Uterus (tissue), 2 donors: Measurements from ENCODE around the gene UBE2E1.

Experiments
- POLR2A ChIP-seq, 2 donors: fragments of 450-650 bp; IDR thresholded peaks; one replicate each; pipeline ENCODE4 v1.6.1; 2016; ENCODE audit warnings: antibody characterized with exemption in 2 of 2, mild to moderate bottlenecking in 1 of 2, moderate library complexity in 1 of 2
- TF ChIP-seq, protein P1 (sequence below), 4 experiments: fragments of 200-600 bp in 2 of 4; fragments of 450-650 bp in 2 of 4; sonication (generic) in 2 of 4; IDR thresholded peaks; one replicate each; pipeline ENCODE4 v1.5.1; 2016 to 2019; ENCODE audit warnings: antibody characterized with exemption in 4 of 4, mild to moderate bottlenecking in 2 of 4, moderate library complexity in 1 of 4

DNA sequence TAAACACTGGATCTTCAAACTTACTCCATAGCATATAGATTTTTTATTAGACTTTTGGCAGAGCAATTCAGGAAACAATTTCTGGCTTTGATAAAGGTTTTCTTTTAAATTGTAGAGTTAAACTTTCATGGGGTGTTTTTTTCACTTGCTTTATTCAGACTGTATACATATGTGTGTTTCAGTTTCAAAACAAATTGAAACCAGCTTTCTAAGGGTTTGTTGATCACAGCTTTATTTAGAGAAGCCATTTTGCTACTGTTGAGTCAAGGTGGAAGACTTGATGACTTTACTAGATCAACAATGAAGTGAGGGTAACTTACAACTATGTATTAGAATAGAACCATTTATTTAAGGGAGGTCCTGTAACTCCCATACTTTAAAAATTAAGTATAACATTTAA, 6.2 kb downstream of the UBE2E1 start:
- TF ChIP-seq, protein P1, sequence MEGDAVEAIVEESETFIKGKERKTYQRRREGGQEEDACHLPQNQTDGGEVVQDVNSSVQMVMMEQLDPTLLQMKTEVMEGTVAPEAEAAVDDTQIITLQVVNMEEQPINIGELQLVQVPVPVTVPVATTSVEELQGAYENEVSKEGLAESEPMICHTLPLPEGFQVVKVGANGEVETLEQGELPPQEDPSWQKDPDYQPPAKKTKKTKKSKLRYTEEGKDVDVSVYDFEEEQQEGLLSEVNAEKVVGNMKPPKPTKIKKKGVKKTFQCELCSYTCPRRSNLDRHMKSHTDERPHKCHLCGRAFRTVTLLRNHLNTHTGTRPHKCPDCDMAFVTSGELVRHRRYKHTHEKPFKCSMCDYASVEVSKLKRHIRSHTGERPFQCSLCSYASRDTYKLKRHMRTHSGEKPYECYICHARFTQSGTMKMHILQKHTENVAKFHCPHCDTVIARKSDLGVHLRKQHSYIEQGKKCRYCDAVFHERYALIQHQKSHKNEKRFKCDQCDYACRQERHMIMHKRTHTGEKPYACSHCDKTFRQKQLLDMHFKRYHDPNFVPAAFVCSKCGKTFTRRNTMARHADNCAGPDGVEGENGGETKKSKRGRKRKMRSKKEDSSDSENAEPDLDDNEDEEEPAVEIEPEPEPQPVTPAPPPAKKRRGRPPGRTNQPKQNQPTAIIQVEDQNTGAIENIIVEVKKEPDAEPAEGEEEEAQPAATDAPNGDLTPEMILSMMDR (IDR thresholded peaks at IDR 0.05): no peak
- no peak for TF ChIP-seq POLR2A (IDR thresholded peaks at IDR 0.05)
